DND-41 (cell line): ENCODE results near the gene ADAMTS12.

Source experiments
- CTCF ChIP-seq: IDR thresholded peaks from 2 replicates; pipeline ENCODE4 v1.5.1; 2012; ENCODE audit warnings: borderline replicate concordance, low read length, moderate library complexity, mild to moderate bottlenecking; ENCODE audit not compliant: poor library complexity, severe bottlenecking; ENCODE audit errors: extremely low read depth
- EZH2 ChIP-seq: IDR thresholded peaks from 3 replicates; pipeline ENCODE4 v1.6.1; 2012; ENCODE audit warnings: borderline replicate concordance, low read depth, mild to moderate bottlenecking, moderate library complexity, low read length, inconsistent platforms; ENCODE audit not compliant: severe bottlenecking

- no peak for TF ChIP-seq CTCF
- TF ChIP-seq EZH2, result no peak
Observed at GRCh38 chr5:33721491-33722200, 170.1 kb downstream of the ADAMTS12 start.
